PFSK-1 (cell line): Measurements from ENCODE around the gene STX18.

Source experiments
- POLR2AphosphoS5 ChIP-seq: IDR thresholded peaks from 2 replicates; pipeline ENCODE4 v1.6.1; 2012; ENCODE audit warnings: low read depth, mild to moderate bottlenecking, control low read depth, low read length, moderate library complexity
- TAF1 ChIP-seq: IDR thresholded peaks from 2 replicates; pipeline ENCODE4 v1.6.1; 2012; ENCODE audit warnings: low read length, control low read depth, borderline replicate concordance; ENCODE audit not compliant: insufficient read depth
- TF ChIP-seq, protein P1 (sequence below), 2 experiments: IDR thresholded peaks; 2 replicates each; pipeline versions ENCODE4 v1.6.1 to v1.8.0; 2011 to 2012; ENCODE audit warnings: low read depth in 2 of 2, low read length in 2 of 2, control low read depth in 1 of 2, inconsistent platforms in 1 of 2, mild to moderate bottlenecking in 1 of 2, moderate library complexity in 1 of 2; ENCODE audit not compliant: insufficient read depth in 1 of 2

GRCh38 chr4:4432341-4433125 is 109.3 kb downstream of the STX18 start:
- no peak for TF ChIP-seq POLR2AphosphoS5
- no peak for TF ChIP-seq TAF1
- TF ChIP-seq, protein P1, sequence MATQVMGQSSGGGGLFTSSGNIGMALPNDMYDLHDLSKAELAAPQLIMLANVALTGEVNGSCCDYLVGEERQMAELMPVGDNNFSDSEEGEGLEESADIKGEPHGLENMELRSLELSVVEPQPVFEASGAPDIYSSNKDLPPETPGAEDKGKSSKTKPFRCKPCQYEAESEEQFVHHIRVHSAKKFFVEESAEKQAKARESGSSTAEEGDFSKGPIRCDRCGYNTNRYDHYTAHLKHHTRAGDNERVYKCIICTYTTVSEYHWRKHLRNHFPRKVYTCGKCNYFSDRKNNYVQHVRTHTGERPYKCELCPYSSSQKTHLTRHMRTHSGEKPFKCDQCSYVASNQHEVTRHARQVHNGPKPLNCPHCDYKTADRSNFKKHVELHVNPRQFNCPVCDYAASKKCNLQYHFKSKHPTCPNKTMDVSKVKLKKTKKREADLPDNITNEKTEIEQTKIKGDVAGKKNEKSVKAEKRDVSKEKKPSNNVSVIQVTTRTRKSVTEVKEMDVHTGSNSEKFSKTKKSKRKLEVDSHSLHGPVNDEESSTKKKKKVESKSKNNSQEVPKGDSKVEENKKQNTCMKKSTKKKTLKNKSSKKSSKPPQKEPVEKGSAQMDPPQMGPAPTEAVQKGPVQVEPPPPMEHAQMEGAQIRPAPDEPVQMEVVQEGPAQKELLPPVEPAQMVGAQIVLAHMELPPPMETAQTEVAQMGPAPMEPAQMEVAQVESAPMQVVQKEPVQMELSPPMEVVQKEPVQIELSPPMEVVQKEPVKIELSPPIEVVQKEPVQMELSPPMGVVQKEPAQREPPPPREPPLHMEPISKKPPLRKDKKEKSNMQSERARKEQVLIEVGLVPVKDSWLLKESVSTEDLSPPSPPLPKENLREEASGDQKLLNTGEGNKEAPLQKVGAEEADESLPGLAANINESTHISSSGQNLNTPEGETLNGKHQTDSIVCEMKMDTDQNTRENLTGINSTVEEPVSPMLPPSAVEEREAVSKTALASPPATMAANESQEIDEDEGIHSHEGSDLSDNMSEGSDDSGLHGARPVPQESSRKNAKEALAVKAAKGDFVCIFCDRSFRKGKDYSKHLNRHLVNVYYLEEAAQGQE (IDR thresholded peaks at IDR 0.05; ENCODE audit: insufficient read depth in 1 of 2, low read depth in 2 of 2, low read length in 2 of 2), result no peak
